H9 (cell line): Measurements from ENCODE around the gene AARS1. TPM values are rescaled to one million over a fixed set of nuclear protein-coding genes. Genes with fewer than 3 reads are reported as not detected.
A peak's percentile ranks its signal among the peaks of the same experiment; 100 is the strongest.
"Not testable (repeated sequence)": the region's sequence is repeated elsewhere in the genome, so short reads cannot be mapped to it uniquely, and the experiment has no call there.

Experiments
- DNase-seq: peaks from one replicate; pipeline ENCODE4 v3.0.0-alpha.2; 2017
- H2AFZ ChIP-seq: one replicate; pipeline ENCODE4 v1.6.1; 2013; ENCODE audit warnings: mild to moderate bottlenecking, low read length, control low read depth, moderate library complexity
- H2AK5ac ChIP-seq: 2 replicates; pipeline ENCODE4 v1.6.1; 2013; ENCODE audit warnings: low read length, control low read depth, mixed read lengths; ENCODE audit not compliant: insufficient read length
- H2BK120ac ChIP-seq: one replicate; pipeline ENCODE4 v1.6.1; 2013; ENCODE audit warnings: low read depth, mild to moderate bottlenecking, low read length, control low read depth, inconsistent platforms; ENCODE audit not compliant: poor library complexity, severe bottlenecking
- H2BK12ac ChIP-seq: 2 replicates; pipeline ENCODE4 v1.6.1; 2013; ENCODE audit warnings: low read length, control low read depth, mixed read lengths, low read depth; ENCODE audit not compliant: insufficient read length
- H2BK15ac ChIP-seq: 2 replicates; pipeline ENCODE4 v1.6.1; 2013; ENCODE audit warnings: low read depth, low read length, control low read depth
- H2BK20ac ChIP-seq: one replicate; pipeline ENCODE4 v1.6.1; 2013; ENCODE audit warnings: low read depth, mild to moderate bottlenecking, low read length, control low read depth, inconsistent platforms; ENCODE audit not compliant: poor library complexity, severe bottlenecking
- H2BK5ac ChIP-seq: 2 replicates; pipeline ENCODE4 v1.6.1; 2013; ENCODE audit warnings: low read length, control low read depth, mixed read lengths; ENCODE audit not compliant: insufficient read length
- H3K14ac ChIP-seq: 2 replicates; pipeline ENCODE4 v1.6.1; 2013; ENCODE audit warnings: low read length, control low read depth; ENCODE audit not compliant: insufficient read depth
- H3K18ac ChIP-seq: 2 replicates; pipeline ENCODE4 v1.6.1; 2013; ENCODE audit warnings: low read depth, mild to moderate bottlenecking, mixed read lengths, low read length, control low read depth; ENCODE audit not compliant: insufficient read length
- H3K23ac ChIP-seq: 2 replicates; pipeline ENCODE4 v1.6.1; 2013; ENCODE audit warnings: low read length, control low read depth, mixed read lengths, low read depth; ENCODE audit not compliant: insufficient read length
- H3K23me2 ChIP-seq: 2 replicates; pipeline ENCODE4 v1.6.1; 2013; ENCODE audit warnings: low read depth, mild to moderate bottlenecking, mixed read lengths, low read length, control low read depth; ENCODE audit not compliant: insufficient read length, poor library complexity, severe bottlenecking
- H3K27ac ChIP-seq: 2 replicates; pipeline ENCODE4 v1.5.1; 2013; ENCODE audit warnings: low read length, control low read depth, mixed read lengths, low read depth; ENCODE audit not compliant: insufficient read length
- H3K27me3 ChIP-seq: 2 replicates; pipeline ENCODE4 v1.6.1; 2013; ENCODE audit warnings: low read length, control low read depth, inconsistent platforms; ENCODE audit not compliant: insufficient read depth
- H3K4ac ChIP-seq: 2 replicates; pipeline ENCODE4 v1.6.1; 2013; ENCODE audit warnings: low read depth, mild to moderate bottlenecking, control low read depth, inconsistent platforms, low read length, moderate library complexity
- H3K4me1 ChIP-seq: 2 replicates; pipeline ENCODE4 v1.6.1; 2013; ENCODE audit warnings: low read length, control low read depth, inconsistent platforms; ENCODE audit not compliant: insufficient read depth
- H3K4me2 ChIP-seq: 2 replicates; pipeline ENCODE4 v1.6.1; 2013; ENCODE audit warnings: low read length, control low read depth, mixed read lengths; ENCODE audit not compliant: insufficient read length, insufficient read depth
- H3K56ac ChIP-seq: 2 replicates; pipeline ENCODE4 v1.6.1; 2013; ENCODE audit warnings: low read depth, mild to moderate bottlenecking, mixed read lengths, low read length, control low read depth; ENCODE audit not compliant: insufficient read length
- H3K79me1 ChIP-seq: 2 replicates; pipeline ENCODE4 v1.6.1; 2013; ENCODE audit warnings: low read depth, mild to moderate bottlenecking, moderate library complexity, low read length, control low read depth, inconsistent platforms; ENCODE audit not compliant: insufficient read depth, poor library complexity, severe bottlenecking
- H3K79me2 ChIP-seq: 2 replicates; pipeline ENCODE4 v1.6.1; 2013; ENCODE audit warnings: low read length, control low read depth, inconsistent platforms; ENCODE audit not compliant: insufficient read depth
- H3K9ac ChIP-seq: 2 replicates; pipeline ENCODE4 v1.6.1; 2013; ENCODE audit warnings: low read length, control low read depth, mixed read lengths; ENCODE audit not compliant: insufficient read length; ENCODE audit errors: extremely low read depth
- H3K9me3 ChIP-seq: one replicate; pipeline ENCODE4 v1.6.1; 2013; ENCODE audit warnings: low read depth, low read length, inconsistent platforms; ENCODE audit not compliant: control insufficient read depth
- H3T11ph ChIP-seq: one replicate; pipeline ENCODE4 v1.6.1; 2013; ENCODE audit warnings: mild to moderate bottlenecking, low read length, control low read depth, inconsistent platforms
- H4K20me1 ChIP-seq: one replicate; pipeline ENCODE4 v1.6.1; 2013; ENCODE audit not compliant: control insufficient read depth, insufficient read length, insufficient read depth
- H4K5ac ChIP-seq: 2 replicates; pipeline ENCODE4 v1.6.1; 2013; ENCODE audit warnings: low read depth, mild to moderate bottlenecking, mixed read lengths, low read length, control low read depth; ENCODE audit not compliant: insufficient read length
- H4K8ac ChIP-seq: replicated peaks from 2 replicates; pipeline ENCODE4 v1.6.1; 2013; ENCODE audit warnings: low read length, control low read depth, mixed read lengths, low read depth; ENCODE audit not compliant: insufficient read length
- H4K91ac ChIP-seq: 2 replicates; pipeline ENCODE4 v1.6.1; 2013; ENCODE audit warnings: low read depth, mild to moderate bottlenecking, moderate library complexity, mixed read lengths, low read length, control low read depth; ENCODE audit not compliant: insufficient read length
- H3K27ac Mint-ChIP-seq, 3 experiments: 2 replicates in 2 of 3; 3 replicates in 1 of 3; pipeline ENCODE4 v1.8.0; 2020 to 2021; ENCODE audit warnings: mixed read lengths in 3 of 3, mild to moderate bottlenecking in 1 of 3, moderate library complexity in 1 of 3
- H3K27me3 Mint-ChIP-seq: 2 replicates; pipeline ENCODE4 v1.8.0; 2021; ENCODE audit warnings: low read depth, mild to moderate bottlenecking, moderate library complexity, mixed read lengths
- H3K36me3 Mint-ChIP-seq, 3 experiments: 2 replicates in 2 of 3; 3 replicates in 1 of 3; pipeline ENCODE4 v1.8.0; 2020 to 2021; ENCODE audit warnings: low read depth in 3 of 3, mixed read lengths in 3 of 3; ENCODE audit not compliant: insufficient read depth in 1 of 3
- H3K4me1 Mint-ChIP-seq, 2 experiments: 2 replicates each; pipeline ENCODE4 v1.8.0; 2020; ENCODE audit warnings: mixed read lengths in 2 of 2
- H3K4me3 Mint-ChIP-seq, 2 experiments: 2 replicates in 1 of 2; 3 replicates in 1 of 2; pipeline ENCODE4 v1.8.0; 2020 to 2021; ENCODE audit warnings: mild to moderate bottlenecking in 2 of 2, mixed read lengths in 2 of 2, moderate library complexity in 1 of 2
- H3K9me3 Mint-ChIP-seq, 2 experiments: 2 replicates in 1 of 2; 3 replicates in 1 of 2; pipeline ENCODE4 v1.8.0; 2020; ENCODE audit warnings: mild to moderate bottlenecking in 2 of 2, mixed read lengths in 2 of 2, moderate library complexity in 1 of 2
- CTCF ChIP-seq: fragments of 200-600 bp; sonication (generic); conservative IDR thresholded peaks from 3 replicates; pipeline ENCODE4 v1.8.0; 2021; ENCODE audit warnings: antibody characterized with exemption, mild to moderate bottlenecking
- WGBS: extraction: QIAGEN DNeasy Blood & Tissue Kit; methylation state at CpG from one replicate; pipeline ENCODE4 v1.1.7; 2013; ENCODE audit warnings: missing lambda C conversion rate, low lambda C conversion rate, mixed read lengths; ENCODE audit not compliant: insufficient read length; ENCODE audit errors: extremely low coverage; 5-methylcytosine and 5-hydroxymethylcytosine counted together
- total RNA-seq: library from RNA; stranded (reverse); gene quantifications from 2 replicates; pipeline ENCODE4 v1.2.1, GENCODE V29; 2021

The AARS1 gene
- total RNA-seq, 1 experiment from 2014 or later = 168 TPM

- H2AFZ ChIP-seq = no peak overlapping the region
- H3K23ac ChIP-seq = no peak overlapping the region
- no peak overlapping the region for H2BK15ac ChIP-seq
- Mint-ChIP-seq H3K27ac (peak overlapping the region in 2 of 3 experiments; percentile 72 to 86; a peak in 4 of 7 replicates), H3K36me3 (peaks cover 67 to 91% (median 90%) of the 10 kb centered on the region in 3 experiments), H3K9me3 (no peaks in the 10 kb centered on the region), H3K4me3 (no peak overlapping the region), H3K27me3 (no peaks in the 10 kb centered on the region), H3K4me1 (no peaks in the 10 kb centered on the region)
- WGBS = no CpG with 5 or more reads among the region's 6 CpGs
- peak; percentile 77 for TF ChIP-seq CTCF
- no peak overlapping the region for H4K5ac ChIP-seq
- no peak overlapping the region for H3K27ac ChIP-seq
- no peak overlapping the region for H3K14ac ChIP-seq
- H3K18ac ChIP-seq = no peak overlapping the region
- H3K4me1 ChIP-seq = no peaks in the 10 kb centered on the region
- H3K4ac ChIP-seq = no peak overlapping the region
- no peaks in the 10 kb centered on the region for H4K20me1 ChIP-seq
- H3K79me2 ChIP-seq = no peaks in the 10 kb centered on the region
- no peak overlapping the region for H3K4me2 ChIP-seq
- no peaks in the 10 kb centered on the region for H3K27me3 ChIP-seq
- H2BK120ac ChIP-seq = no peak overlapping the region
- H2BK5ac ChIP-seq = no peak overlapping the region
- H3K23me2 ChIP-seq = no peaks in the 10 kb centered on the region
- H3T11ph ChIP-seq = no peak overlapping the region
- DNase-seq = peak; percentile 72
- no peaks in the 10 kb centered on the region for H3K9me3 ChIP-seq
- H3K79me1 ChIP-seq = peaks cover 3% of the 10 kb centered on the region
- no peak overlapping the region for H2BK20ac ChIP-seq
- no peak overlapping the region for H3K9ac ChIP-seq
- H4K91ac ChIP-seq = no peak overlapping the region
- H3K56ac ChIP-seq = no peak overlapping the region
- no peak overlapping the region for H2BK12ac ChIP-seq
- H4K8ac ChIP-seq = no peak overlapping the region
- H2AK5ac ChIP-seq = no peak overlapping the region
These were observed 21.8 kb downstream of the AARS1 start for GRCh38 chr16:70267516-70267915.

GRCh38 chr16:70259903-70260302 lies 29.4 kb downstream of the AARS1 start:
- H3K9me3 ChIP-seq, H3K27me3 ChIP-seq, H2BK20ac ChIP-seq, H3K79me1 ChIP-seq, H3K18ac ChIP-seq, H2BK15ac ChIP-seq, H3K4me1 ChIP-seq, H3K23ac ChIP-seq, H4K91ac ChIP-seq, H3K4me3 Mint-ChIP-seq, H3T11ph ChIP-seq, H3K9me3 Mint-ChIP-seq, H3K27ac ChIP-seq, H2BK12ac ChIP-seq, H3K23me2 ChIP-seq, H3K9ac ChIP-seq, H3K27me3 Mint-ChIP-seq, H3K79me2 ChIP-seq, H3K4me2 ChIP-seq, H4K20me1 ChIP-seq, DNase-seq, H2AK5ac ChIP-seq, H4K8ac ChIP-seq, H3K4me1 Mint-ChIP-seq, H3K56ac ChIP-seq, H3K14ac ChIP-seq, H3K27ac Mint-ChIP-seq, H2BK120ac ChIP-seq, H3K4ac ChIP-seq, H4K5ac ChIP-seq, H2BK5ac ChIP-seq, H2AFZ ChIP-seq: not testable (repeated sequence)
- peaks cover 61 to 97% (median 94%) of the 10 kb centered on the region in 3 experiments; a peak in 6 of 7 replicates for H3K36me3 Mint-ChIP-seq
- no CpG with 5 or more reads among the region's 6 CpGs for WGBS
